ENCODE data around the gene SFN.

DNA sequence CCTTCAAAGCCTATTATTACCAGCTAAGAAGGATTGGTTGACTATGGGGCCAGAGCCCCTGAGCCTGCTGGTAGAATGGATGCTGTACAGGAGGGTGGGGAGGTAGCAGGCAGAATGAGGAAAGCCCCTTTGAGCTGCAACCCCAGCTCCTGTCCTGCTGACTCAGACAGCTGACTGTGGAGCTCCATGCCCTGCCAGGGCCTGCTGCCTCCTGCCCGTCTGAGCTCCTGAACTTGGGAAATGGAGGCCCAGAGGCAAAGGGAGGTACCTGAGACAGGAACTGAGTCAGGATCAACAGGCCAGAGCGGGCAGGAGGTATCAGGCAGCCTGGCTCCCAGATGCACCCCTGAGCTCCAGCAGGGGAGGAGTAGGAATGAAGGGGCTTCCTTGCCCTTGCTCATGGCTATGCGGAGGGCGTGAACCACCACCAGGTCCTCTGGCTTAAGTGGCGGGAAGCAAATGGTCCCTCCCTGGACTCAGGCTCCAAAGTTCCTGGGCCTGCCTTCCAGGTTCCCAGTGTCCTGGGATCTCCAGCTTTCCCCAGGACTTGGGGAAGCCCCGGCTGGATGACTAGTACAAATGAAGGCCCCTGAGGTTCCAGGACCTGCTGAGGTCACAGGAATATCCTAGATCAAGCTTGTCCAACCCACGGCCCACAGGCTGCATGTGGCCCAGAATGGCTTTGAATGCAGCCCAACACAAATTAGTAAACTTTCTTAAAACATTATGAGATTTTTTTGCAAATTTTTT is 3.9 kb upstream of the SFN start:
- TF ChIP-seq, protein P1, sequence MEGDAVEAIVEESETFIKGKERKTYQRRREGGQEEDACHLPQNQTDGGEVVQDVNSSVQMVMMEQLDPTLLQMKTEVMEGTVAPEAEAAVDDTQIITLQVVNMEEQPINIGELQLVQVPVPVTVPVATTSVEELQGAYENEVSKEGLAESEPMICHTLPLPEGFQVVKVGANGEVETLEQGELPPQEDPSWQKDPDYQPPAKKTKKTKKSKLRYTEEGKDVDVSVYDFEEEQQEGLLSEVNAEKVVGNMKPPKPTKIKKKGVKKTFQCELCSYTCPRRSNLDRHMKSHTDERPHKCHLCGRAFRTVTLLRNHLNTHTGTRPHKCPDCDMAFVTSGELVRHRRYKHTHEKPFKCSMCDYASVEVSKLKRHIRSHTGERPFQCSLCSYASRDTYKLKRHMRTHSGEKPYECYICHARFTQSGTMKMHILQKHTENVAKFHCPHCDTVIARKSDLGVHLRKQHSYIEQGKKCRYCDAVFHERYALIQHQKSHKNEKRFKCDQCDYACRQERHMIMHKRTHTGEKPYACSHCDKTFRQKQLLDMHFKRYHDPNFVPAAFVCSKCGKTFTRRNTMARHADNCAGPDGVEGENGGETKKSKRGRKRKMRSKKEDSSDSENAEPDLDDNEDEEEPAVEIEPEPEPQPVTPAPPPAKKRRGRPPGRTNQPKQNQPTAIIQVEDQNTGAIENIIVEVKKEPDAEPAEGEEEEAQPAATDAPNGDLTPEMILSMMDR (IDR thresholded peaks at IDR 0.05), result no peak
- TF ChIP-seq EZH2 (IDR thresholded peaks at IDR 0.05; ENCODE audit: borderline replicate concordance, insufficient read depth, low read depth, low read length, poor library complexity, severe bottlenecking), result no peak
